ENCODE data around the gene BBS9.
A peak's percentile ranks its signal among the peaks of the same experiment; 100 is the strongest.

The BBS9 gene

GRCh38 chr7:33325754-33326484, 196.6 kb downstream of the BBS9 start:
- DNase-seq (ENCODE audit: low read depth), result no peak
- no peak for TF ChIP-seq CTCF (conservative IDR thresholded peaks at IDR 0.05; ENCODE audit: low read length)
- H3K4me3 ChIP-seq (ENCODE audit: low read length), result no peak overlapping the region

GRCh38 chr7:33326485-33326848, 197.1 kb downstream of the BBS9 start:
- no peak for DNase-seq (ENCODE audit: low read depth)
- H3K4me3 ChIP-seq (ENCODE audit: low read length), result no peak overlapping the region
- TF ChIP-seq CTCF (conservative IDR thresholded peaks at IDR 0.05; ENCODE audit: low read length), result no peak

- no peak for DNase-seq (ENCODE audit: low read depth)
- TF ChIP-seq CTCF (conservative IDR thresholded peaks at IDR 0.05; ENCODE audit: low read length), result no peak
- H3K4me3 ChIP-seq (ENCODE audit: low read length), result no peak overlapping the region
These were observed 198.1 kb downstream of the BBS9 start for GRCh38 chr7:33327427-33327826.

GRCh38 chr7:33334349-33334748, 205.0 kb downstream of the BBS9 start:
- peak; percentile 10 for DNase-seq (ENCODE audit: low read depth)
- no peak overlapping the region for H3K4me3 ChIP-seq (ENCODE audit: low read length)
- peak; percentile 41 for TF ChIP-seq CTCF (conservative IDR thresholded peaks at IDR 0.05; ENCODE audit: low read length)

GRCh38 chr7:33336820-33337219, 207.5 kb downstream of the BBS9 start:
- no peak for DNase-seq (ENCODE audit: low read depth)
- H3K4me3 ChIP-seq (ENCODE audit: low read length), result no peak overlapping the region
- TF ChIP-seq CTCF (conservative IDR thresholded peaks at IDR 0.05; ENCODE audit: low read length), result no peak

GRCh38 chr7:33339074-33339790, 209.9 kb downstream of the BBS9 start:
- no peak for TF ChIP-seq CTCF (conservative IDR thresholded peaks at IDR 0.05; ENCODE audit: low read length)
- DNase-seq (ENCODE audit: low read depth), result peak; percentile 6
- no peak overlapping the region for H3K4me3 ChIP-seq (ENCODE audit: low read length)

- no peak for DNase-seq (ENCODE audit: low read depth)
- no peak overlapping the region for H3K4me3 ChIP-seq (ENCODE audit: low read length)
- no peak for TF ChIP-seq CTCF (conservative IDR thresholded peaks at IDR 0.05; ENCODE audit: low read length)
These were observed 216.7 kb downstream of the BBS9 start for GRCh38 chr7:33346055-33346454.

Measured in AG10803 (cell line).